Astrocyte (in vitro differentiated cells and primary cell): Measurements from ENCODE around the gene NAALADL2. TPM values are rescaled to one million over a fixed set of nuclear protein-coding genes. Genes with fewer than 3 reads are reported as not detected.

Source experiments
- DNase-seq: peaks from one replicate; pipeline ENCODE4 v3.0.0-alpha.2; 2010; ENCODE audit warnings: low read depth
- FAIRE-seq: peaks from 2 replicates; lab custom pipeline; 2011; peaks lifted over from hg19 to GRCh38; lab: Jason Lieb, UNC
- H2AFZ ChIP-seq: 2 replicates; pipeline ENCODE4 v1.6.0; 2012; ENCODE audit warnings: low read depth, low read length, inconsistent platforms
- H3K27ac ChIP-seq: 2 replicates; pipeline ENCODE4 v1.5.1; 2011; ENCODE audit warnings: low read depth, low read length, inconsistent platforms
- H3K27me3 ChIP-seq: 2 replicates; pipeline ENCODE4 v1.6.0; 2011; ENCODE audit warnings: low read length, inconsistent platforms; ENCODE audit not compliant: insufficient read depth
- H3K36me3 ChIP-seq: 2 replicates; pipeline ENCODE4 v1.5.1; 2011; ENCODE audit warnings: low read length, inconsistent platforms; ENCODE audit not compliant: insufficient read depth
- H3K4me1 ChIP-seq: 2 replicates; pipeline ENCODE4 v1.5.1; 2011; ENCODE audit warnings: low read length, inconsistent platforms; ENCODE audit not compliant: insufficient read depth
- H3K4me2 ChIP-seq: 2 replicates; pipeline ENCODE4 v1.6.0; 2012; ENCODE audit warnings: low read length, inconsistent platforms
- H3K4me3 ChIP-seq: 2 replicates; pipeline ENCODE4 v1.5.1; 2011; ENCODE audit warnings: low read depth, mild to moderate bottlenecking, low read length, inconsistent platforms; ENCODE audit not compliant: insufficient read depth
- H3K79me2 ChIP-seq: 2 replicates; pipeline ENCODE4 v1.6.0; 2012; ENCODE audit warnings: mild to moderate bottlenecking, low read length, inconsistent platforms; ENCODE audit not compliant: insufficient read depth
- H3K9ac ChIP-seq: 2 replicates; pipeline ENCODE4 v1.6.0; 2012; ENCODE audit warnings: mild to moderate bottlenecking, low read length, inconsistent platforms
- H3K9me3 ChIP-seq: 2 replicates; pipeline ENCODE4 v1.5.1; 2012; ENCODE audit warnings: low read depth, mild to moderate bottlenecking, low read length, inconsistent platforms; ENCODE audit not compliant: insufficient read depth
- H4K20me1 ChIP-seq: 2 replicates; pipeline ENCODE4 v1.6.0; 2012; ENCODE audit warnings: low read length, inconsistent platforms; ENCODE audit not compliant: insufficient read depth
- H3K27ac Mint-ChIP-seq: one replicate; pipeline ENCODE4 v1.8.0; 2021; ENCODE audit warnings: mild to moderate bottlenecking, mixed read lengths; ENCODE audit not compliant: unreplicated experiment
- H3K27me3 Mint-ChIP-seq: one replicate; pipeline ENCODE4 v1.8.0; 2021; ENCODE audit warnings: low read depth, mixed read lengths; ENCODE audit not compliant: unreplicated experiment
- H3K36me3 Mint-ChIP-seq: one replicate; pipeline ENCODE4 v1.8.0; 2021; ENCODE audit warnings: low read depth, mixed read lengths; ENCODE audit not compliant: unreplicated experiment
- H3K4me1 Mint-ChIP-seq: one replicate; pipeline ENCODE4 v1.8.0; 2021; ENCODE audit warnings: low read depth, mixed read lengths; ENCODE audit not compliant: unreplicated experiment
- H3K4me3 Mint-ChIP-seq: one replicate; pipeline ENCODE4 v1.8.0; 2021; ENCODE audit warnings: mild to moderate bottlenecking, moderate library complexity, mixed read lengths; ENCODE audit not compliant: unreplicated experiment
- H3K9me3 Mint-ChIP-seq: one replicate; pipeline ENCODE4 v1.8.0; 2021; ENCODE audit warnings: mild to moderate bottlenecking, mixed read lengths; ENCODE audit not compliant: unreplicated experiment
- CTCF ChIP-seq: IDR thresholded peaks from 2 replicates; pipeline ENCODE4 v1.5.1; 2011; ENCODE audit warnings: low read depth, mild to moderate bottlenecking, inconsistent platforms, low read length, moderate library complexity; ENCODE audit not compliant: insufficient read depth
- EZH2 ChIP-seq: IDR thresholded peaks from 2 replicates; pipeline ENCODE4 v1.6.1; 2012; ENCODE audit warnings: mild to moderate bottlenecking, low read length, inconsistent platforms; ENCODE audit not compliant: insufficient read depth
- total RNA-seq: library from RNA; stranded (reverse); gene quantifications from 2 replicates; pipeline ENCODE4 v1.2.1, GENCODE V29; 2021

Gene NAALADL2
- total RNA-seq, 1 donor from 2014 or later, result 2.7 TPM

GRCh38 chr3:175731543-175731942 is 872.4 kb downstream of the NAALADL2 start:
- FAIRE-seq, result no peak
- peaks cover 2% of the 10 kb centered on the region for H3K36me3 Mint-ChIP-seq
- no peaks in the 10 kb centered on the region for H3K4me1 Mint-ChIP-seq
- Histone ChIP-seq H3K27me3 (no peaks in the 10 kb centered on the region), H4K20me1 (no peaks in the 10 kb centered on the region), H3K4me1 (no peaks in the 10 kb centered on the region), H3K4me2 (no peak overlapping the region), H3K4me3 (no peak overlapping the region), H3K9ac (no peak overlapping the region), H3K9me3 (no peaks in the 10 kb centered on the region), H2AFZ (no peak overlapping the region), H3K36me3 (no peaks in the 10 kb centered on the region), H3K27ac (no peak overlapping the region), H3K79me2 (no peaks in the 10 kb centered on the region)
- no peak for DNase-seq
- TF ChIP-seq EZH2 (no peak), CTCF (no peak)
- no peak overlapping the region for H3K4me3 Mint-ChIP-seq
- no peak overlapping the region for H3K27ac Mint-ChIP-seq
- H3K27me3 Mint-ChIP-seq, result no peaks in the 10 kb centered on the region
- H3K9me3 Mint-ChIP-seq, result peaks cover 7% of the 10 kb centered on the region

DNA sequence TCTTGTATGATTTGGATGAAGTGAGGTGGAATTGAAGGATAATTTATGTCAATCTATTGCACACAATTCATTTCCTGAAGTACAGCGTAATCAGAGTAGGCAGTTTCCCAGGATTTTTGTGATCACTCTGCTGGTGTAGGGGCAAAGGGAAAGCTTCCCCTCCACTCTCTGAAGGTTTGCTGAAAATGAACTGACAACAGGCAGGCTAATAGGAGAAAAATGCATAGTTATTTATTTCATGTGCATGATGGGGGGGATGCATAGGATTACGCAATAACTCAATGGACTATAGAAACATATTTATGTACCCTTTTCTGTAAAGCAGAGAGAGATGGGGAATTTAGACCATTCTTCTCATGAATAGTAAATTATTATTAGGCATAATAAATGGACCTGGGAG is 872.9 kb downstream of the NAALADL2 start:
- Mint-ChIP-seq H3K27ac (no peak overlapping the region), H3K4me3 (no peak overlapping the region), H3K4me1 (peaks cover under 1% of the 10 kb centered on the region), H3K27me3 (no peaks in the 10 kb centered on the region), H3K9me3 (peaks cover 6% of the 10 kb centered on the region), H3K36me3 (peaks cover 2% of the 10 kb centered on the region)
- H3K9me3 ChIP-seq, result no peaks in the 10 kb centered on the region
- no peak overlapping the region for H3K9ac ChIP-seq
- H3K4me2 ChIP-seq, result no peak overlapping the region
- DNase-seq, result no peak
- no peaks in the 10 kb centered on the region for H3K27me3 ChIP-seq
- H3K4me1 ChIP-seq, result no peaks in the 10 kb centered on the region
- no peak overlapping the region for H3K4me3 ChIP-seq
- TF ChIP-seq EZH2, result no peak
- TF ChIP-seq CTCF, result no peak
- no peak overlapping the region for H2AFZ ChIP-seq
- no peak for FAIRE-seq
- H3K27ac ChIP-seq, result no peak overlapping the region
- no peaks in the 10 kb centered on the region for H3K36me3 ChIP-seq
- no peaks in the 10 kb centered on the region for H3K79me2 ChIP-seq
- H4K20me1 ChIP-seq, result no peaks in the 10 kb centered on the region

GRCh38 chr3:175735866-175736265 is 876.7 kb downstream of the NAALADL2 start:
- no peak overlapping the region for H3K4me2 ChIP-seq
- no peak overlapping the region for H3K4me3 Mint-ChIP-seq
- H3K27ac Mint-ChIP-seq, result no peak overlapping the region
- TF ChIP-seq EZH2 (no peak), CTCF (no peak)
- H2AFZ ChIP-seq, result no peak overlapping the region
- peaks cover 8% of the 10 kb centered on the region for H3K4me1 Mint-ChIP-seq
- no peaks in the 10 kb centered on the region for H3K36me3 ChIP-seq
- H4K20me1 ChIP-seq, result no peaks in the 10 kb centered on the region
- DNase-seq (no peak), FAIRE-seq (no peak)
- no peak overlapping the region for H3K9ac ChIP-seq
- H3K9me3 ChIP-seq, result no peaks in the 10 kb centered on the region
- H3K4me3 ChIP-seq, result no peak overlapping the region
- no peak overlapping the region for H3K27ac ChIP-seq
- H3K27me3 Mint-ChIP-seq, result no peaks in the 10 kb centered on the region
- peaks cover 2% of the 10 kb centered on the region for H3K36me3 Mint-ChIP-seq
- H3K4me1 ChIP-seq, result no peaks in the 10 kb centered on the region
- H3K79me2 ChIP-seq, result no peaks in the 10 kb centered on the region
- no peaks in the 10 kb centered on the region for H3K27me3 ChIP-seq
- H3K9me3 Mint-ChIP-seq, result peaks cover 6% of the 10 kb centered on the region
